ENCODE data around the gene SLIT1.
"Not testable (repeated sequence)": the region's sequence is repeated elsewhere in the genome, so short reads cannot be mapped to it uniquely, and the experiment has no call there.

The SLIT1 gene

GRCh38 chr10:97037365-97038361 is 148.1 kb downstream of the SLIT1 start:
- peaks cover 4 to 12% (median 12%) of the 10 kb centered on the region in 5 donors for H3K4me1 ChIP-seq (ENCODE audit: control insufficient read depth in 5 of 5, insufficient read depth in 5 of 5, low read length in 5 of 5)
- H3K36me3 ChIP-seq (ENCODE audit: control insufficient read depth in 5 of 5, insufficient read depth in 5 of 5, low read length in 5 of 5): no peaks in the 10 kb centered on the region
- peak overlapping the region in 4 of 5 donors; percentile 50 to 70 (median 64) for H3K9ac ChIP-seq (ENCODE audit: low read length in 5 of 5)
- peak overlapping the region; percentile 65 to 83 (median 76) for H3K4me3 ChIP-seq (ENCODE audit: low read depth in 1 of 5, low read length in 5 of 5)
- no peak overlapping the region for H3K27ac ChIP-seq (ENCODE audit: low read depth, low read length)
- H3K9me3 ChIP-seq (ENCODE audit: control insufficient read depth in 5 of 5, low read length in 5 of 5): no peaks in the 10 kb centered on the region
- H3K27me3 ChIP-seq (ENCODE audit: control insufficient read depth in 5 of 5, insufficient read depth in 4 of 5, low read length in 5 of 5): peaks cover 0 to 3% (median 0%) of the 10 kb centered on the region in 5 donors

DNA sequence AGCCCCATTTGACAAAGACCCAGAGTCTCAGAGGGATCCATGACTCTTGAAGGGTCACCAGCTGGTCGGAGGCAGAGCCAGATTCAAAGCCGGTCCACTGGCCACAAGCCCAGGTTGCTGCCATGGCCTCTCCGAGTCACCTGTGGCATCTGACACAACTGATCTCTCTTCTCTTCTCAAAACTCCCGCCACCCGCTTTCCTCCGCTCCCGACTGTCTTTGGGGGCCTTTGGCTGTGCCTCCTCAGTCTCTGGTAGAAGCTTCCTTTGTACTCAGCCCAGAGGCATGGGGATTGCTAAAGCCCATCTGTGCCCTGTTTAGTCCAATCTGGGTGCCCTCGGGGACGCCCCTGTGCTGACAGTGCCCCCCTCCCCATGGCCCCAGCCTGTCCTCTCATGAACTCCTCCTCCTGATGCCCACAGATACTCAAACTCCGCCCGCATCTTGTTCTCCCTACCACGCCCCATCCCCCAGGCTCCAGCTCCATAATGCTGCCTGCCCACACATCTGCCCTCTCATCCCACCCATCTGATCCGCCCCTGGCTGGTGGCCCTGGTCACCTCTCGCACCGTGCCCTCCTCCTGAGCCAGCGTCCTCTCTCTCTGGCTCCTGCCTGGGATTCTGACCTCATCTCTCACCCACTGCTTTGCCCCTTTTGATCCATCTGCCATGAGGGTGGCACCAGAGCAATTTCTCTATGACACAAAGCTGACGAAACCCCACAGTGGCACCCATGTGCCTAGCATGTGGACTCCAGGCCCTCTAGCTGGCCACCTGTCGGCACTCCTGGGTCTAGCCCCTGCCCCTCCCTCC is 150.6 kb downstream of the SLIT1 start:
- no peaks in the 10 kb centered on the region for H3K36me3 ChIP-seq (ENCODE audit: control insufficient read depth in 5 of 5, insufficient read depth in 5 of 5, low read length in 5 of 5)
- H3K27ac ChIP-seq (ENCODE audit: low read depth, low read length): no peak overlapping the region
- H3K4me3 ChIP-seq (ENCODE audit: low read depth in 1 of 5, low read length in 5 of 5): no peak overlapping the region
- peaks cover 4 to 12% (median 12%) of the 10 kb centered on the region in 5 donors for H3K4me1 ChIP-seq (ENCODE audit: control insufficient read depth in 5 of 5, insufficient read depth in 5 of 5, low read length in 5 of 5)
- H3K9me3 ChIP-seq (ENCODE audit: control insufficient read depth in 5 of 5, low read length in 5 of 5): no peaks in the 10 kb centered on the region
- no peak overlapping the region for H3K9ac ChIP-seq (ENCODE audit: low read length in 5 of 5)
- peaks cover 0 to 10% (median 3%) of the 10 kb centered on the region in 5 donors for H3K27me3 ChIP-seq (ENCODE audit: control insufficient read depth in 5 of 5, insufficient read depth in 4 of 5, low read length in 5 of 5)

- H3K9ac ChIP-seq (ENCODE audit: low read length in 5 of 5): no peak overlapping the region
These were observed 151.5 kb downstream of the SLIT1 start for GRCh38 chr10:97034301-97034700.

DNA sequence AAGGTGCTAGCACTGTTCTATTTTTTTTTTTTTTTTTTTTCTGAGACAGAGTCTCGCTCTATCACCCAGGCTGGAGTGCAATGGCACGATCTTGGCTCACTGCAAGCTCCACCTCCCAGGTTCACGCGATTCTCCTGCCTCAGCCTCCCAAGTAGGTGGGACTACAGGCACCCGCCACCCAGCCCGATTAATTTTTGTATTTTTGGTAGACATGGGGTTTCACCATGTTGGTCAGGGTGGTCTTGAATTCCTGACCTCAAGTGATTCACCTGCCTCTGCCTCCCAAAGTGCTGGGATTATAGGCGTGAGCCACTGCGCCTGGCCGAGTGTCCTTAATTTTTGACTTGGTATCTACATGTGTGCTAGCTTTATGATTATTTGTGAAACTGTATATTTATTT is 151.9 kb downstream of the SLIT1 start:
- not testable (repeated sequence) for H3K27ac ChIP-seq (ENCODE audit: low read depth, low read length); H3K4me3 ChIP-seq (ENCODE audit: low read depth in 1 of 5, low read length in 5 of 5); H3K9me3 ChIP-seq (ENCODE audit: control insufficient read depth in 5 of 5, low read length in 5 of 5); H3K9ac ChIP-seq (ENCODE audit: low read length in 5 of 5); H3K36me3 ChIP-seq (ENCODE audit: control insufficient read depth in 5 of 5, insufficient read depth in 5 of 5, low read length in 5 of 5)
- Histone ChIP-seq H3K27me3 (ENCODE audit: control insufficient read depth in 5 of 5, insufficient read depth in 4 of 5, low read length in 5 of 5) (peaks cover 0 to 10% (median 3%) of the 10 kb centered on the region in 5 donors), H3K4me1 (ENCODE audit: control insufficient read depth in 5 of 5, insufficient read depth in 5 of 5, low read length in 5 of 5) (peaks cover 4 to 12% (median 12%) of the 10 kb centered on the region in 5 donors)

More at GRCh38 chr10:97034301-97034700, 151.5 kb downstream of the SLIT1 start:
- Histone ChIP-seq H3K4me1 (ENCODE audit: control insufficient read depth in 5 of 5, insufficient read depth in 5 of 5, low read length in 5 of 5) (peaks cover 4 to 12% (median 12%) of the 10 kb centered on the region in 5 donors), H3K27me3 (ENCODE audit: control insufficient read depth in 5 of 5, insufficient read depth in 4 of 5, low read length in 5 of 5) (peaks cover 0 to 10% (median 3%) of the 10 kb centered on the region in 5 donors), H3K9me3 (ENCODE audit: control insufficient read depth in 5 of 5, low read length in 5 of 5) (no peaks in the 10 kb centered on the region), H3K27ac (ENCODE audit: low read depth, low read length) (no peak overlapping the region), H3K4me3 (ENCODE audit: low read depth in 1 of 5, low read length in 5 of 5) (no peak overlapping the region), H3K36me3 (ENCODE audit: control insufficient read depth in 5 of 5, insufficient read depth in 5 of 5, low read length in 5 of 5) (no peaks in the 10 kb centered on the region)

DNA sequence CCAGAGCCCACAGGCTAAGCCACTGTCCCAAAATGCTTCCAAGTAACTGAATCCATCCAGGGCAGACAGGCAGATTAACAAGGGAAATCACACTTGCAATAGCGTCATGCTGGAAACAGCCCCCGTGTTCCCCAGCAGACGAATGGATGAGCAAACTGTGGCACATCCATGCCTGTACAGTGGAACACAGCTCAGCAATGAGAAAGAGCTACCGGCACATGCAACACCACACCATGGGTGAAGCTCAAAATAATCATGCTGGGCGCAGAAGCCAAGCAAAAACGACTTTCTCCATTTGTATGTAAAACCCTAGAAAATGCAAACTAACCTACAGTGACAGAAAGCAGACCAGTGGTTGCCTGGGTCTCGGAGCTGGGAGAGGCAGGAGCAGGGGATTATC is 153.1 kb downstream of the SLIT1 start:
- H3K27ac ChIP-seq (ENCODE audit: low read depth, low read length): no peak overlapping the region
- H3K27me3 ChIP-seq (ENCODE audit: control insufficient read depth in 5 of 5, insufficient read depth in 4 of 5, low read length in 5 of 5): peaks cover 0 to 10% (median 3%) of the 10 kb centered on the region in 5 donors
- H3K4me1 ChIP-seq (ENCODE audit: control insufficient read depth in 5 of 5, insufficient read depth in 5 of 5, low read length in 5 of 5): peaks cover under 1 to 6% (median 5%) of the 10 kb centered on the region in 5 donors
- no peak overlapping the region for H3K4me3 ChIP-seq (ENCODE audit: low read depth in 1 of 5, low read length in 5 of 5)
- no peaks in the 10 kb centered on the region for H3K9me3 ChIP-seq (ENCODE audit: control insufficient read depth in 5 of 5, low read length in 5 of 5)
- no peaks in the 10 kb centered on the region for H3K36me3 ChIP-seq (ENCODE audit: control insufficient read depth in 5 of 5, insufficient read depth in 5 of 5, low read length in 5 of 5)
- H3K9ac ChIP-seq (ENCODE audit: low read length in 5 of 5): no peak overlapping the region

DNA sequence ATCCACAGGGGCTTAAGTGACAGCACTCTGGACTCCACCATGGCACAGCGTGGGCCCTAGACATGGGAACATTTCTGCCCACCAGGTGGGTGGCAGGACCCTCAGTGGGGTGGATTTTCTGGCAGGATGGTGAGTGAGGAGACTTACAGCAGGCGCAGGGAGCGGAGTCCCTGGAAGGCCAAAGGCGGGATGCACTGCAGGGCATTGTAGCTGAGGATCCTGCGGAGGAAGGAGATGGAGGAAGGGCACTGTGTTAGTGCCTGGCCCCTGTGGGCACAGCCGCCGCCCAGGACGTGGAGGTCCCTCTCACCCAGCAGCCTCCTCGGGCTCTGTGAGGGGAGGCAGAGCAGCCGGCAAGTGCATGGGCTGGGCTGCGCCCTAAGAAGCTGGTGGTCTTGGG is 154.3 kb downstream of the SLIT1 start:
- Histone ChIP-seq H3K4me1 (ENCODE audit: control insufficient read depth in 5 of 5, insufficient read depth in 5 of 5, low read length in 5 of 5) (no peaks in the 10 kb centered on the region), H3K27ac (ENCODE audit: low read depth, low read length) (no peak overlapping the region), H3K9ac (ENCODE audit: low read length in 5 of 5) (no peak overlapping the region), H3K36me3 (ENCODE audit: control insufficient read depth in 5 of 5, insufficient read depth in 5 of 5, low read length in 5 of 5) (no peaks in the 10 kb centered on the region), H3K4me3 (ENCODE audit: low read depth in 1 of 5, low read length in 5 of 5) (no peak overlapping the region), H3K27me3 (ENCODE audit: control insufficient read depth in 5 of 5, insufficient read depth in 4 of 5, low read length in 5 of 5) (peaks cover 0 to 10% (median 3%) of the 10 kb centered on the region in 5 donors), H3K9me3 (ENCODE audit: control insufficient read depth in 5 of 5, low read length in 5 of 5) (no peaks in the 10 kb centered on the region)

DNA sequence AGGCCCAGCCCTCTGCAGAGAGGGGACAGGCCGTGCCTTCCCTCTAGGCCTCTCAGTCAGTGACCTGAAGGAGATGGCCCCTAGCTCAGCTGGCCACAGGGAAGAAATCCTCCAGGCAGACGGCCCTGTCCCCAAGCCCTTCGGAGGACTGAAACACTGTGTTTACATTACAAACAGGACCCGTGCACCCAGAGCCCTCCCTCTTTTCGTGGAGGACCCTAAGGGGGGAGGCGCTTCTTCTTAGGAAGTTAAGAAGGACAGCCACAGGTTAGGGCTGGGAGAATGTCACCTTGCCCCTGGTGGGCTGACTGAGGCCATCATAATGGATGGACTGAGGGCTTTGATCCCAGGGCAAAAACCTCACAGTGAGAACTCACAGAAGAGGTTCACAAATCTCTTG is 154.9 kb downstream of the SLIT1 start:
- Histone ChIP-seq H3K4me1 (ENCODE audit: control insufficient read depth in 5 of 5, insufficient read depth in 5 of 5, low read length in 5 of 5) (no peaks in the 10 kb centered on the region), H3K27me3 (ENCODE audit: control insufficient read depth in 5 of 5, insufficient read depth in 4 of 5, low read length in 5 of 5) (peaks cover 0 to 10% (median 3%) of the 10 kb centered on the region in 5 donors), H3K9ac (ENCODE audit: low read length in 5 of 5) (no peak overlapping the region), H3K4me3 (ENCODE audit: low read depth in 1 of 5, low read length in 5 of 5) (no peak overlapping the region), H3K9me3 (ENCODE audit: control insufficient read depth in 5 of 5, low read length in 5 of 5) (no peaks in the 10 kb centered on the region), H3K36me3 (ENCODE audit: control insufficient read depth in 5 of 5, insufficient read depth in 5 of 5, low read length in 5 of 5) (no peaks in the 10 kb centered on the region), H3K27ac (ENCODE audit: low read depth, low read length) (no peak overlapping the region)

GRCh38 chr10:97029271-97029670 is 156.5 kb downstream of the SLIT1 start:
- H3K36me3 ChIP-seq (ENCODE audit: control insufficient read depth in 5 of 5, insufficient read depth in 5 of 5, low read length in 5 of 5): no peaks in the 10 kb centered on the region

DNA sequence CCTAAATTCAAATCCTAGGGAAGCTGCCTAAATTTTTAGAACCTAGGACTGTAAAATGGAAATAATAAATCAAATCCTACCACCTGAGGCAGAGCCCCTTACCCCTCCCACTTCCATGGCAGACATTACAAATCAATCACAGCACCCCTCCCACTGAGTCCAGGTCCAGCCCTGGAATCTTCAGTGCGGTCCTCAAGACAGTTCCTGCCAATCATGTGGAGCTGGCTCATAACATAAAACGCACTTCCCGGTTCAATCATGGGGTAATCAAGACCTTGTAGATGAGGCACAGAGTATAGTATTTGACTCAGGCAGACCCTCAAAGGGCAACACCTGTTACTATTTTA is 157.0 kb downstream of the SLIT1 start:
- H3K4me1 ChIP-seq (ENCODE audit: control insufficient read depth in 5 of 5, insufficient read depth in 5 of 5, low read length in 5 of 5): peaks cover 2 to 15% (median 8%) of the 10 kb centered on the region in 5 donors
- H3K9me3 ChIP-seq (ENCODE audit: control insufficient read depth in 5 of 5, low read length in 5 of 5): no peaks in the 10 kb centered on the region
- no peaks in the 10 kb centered on the region for H3K36me3 ChIP-seq (ENCODE audit: control insufficient read depth in 5 of 5, insufficient read depth in 5 of 5, low read length in 5 of 5)
- no peak overlapping the region for H3K27ac ChIP-seq (ENCODE audit: low read depth, low read length)
- H3K4me3 ChIP-seq (ENCODE audit: low read depth in 1 of 5, low read length in 5 of 5): no peak overlapping the region
- H3K9ac ChIP-seq (ENCODE audit: low read length in 5 of 5): no peak overlapping the region
- peaks cover 0 to 10% (median 0%) of the 10 kb centered on the region in 5 donors for H3K27me3 ChIP-seq (ENCODE audit: control insufficient read depth in 5 of 5, insufficient read depth in 4 of 5, low read length in 5 of 5)

More at GRCh38 chr10:97029271-97029670, 156.5 kb downstream of the SLIT1 start:
- Histone ChIP-seq H3K4me3 (ENCODE audit: low read depth in 1 of 5, low read length in 5 of 5) (no peak overlapping the region), H3K27ac (ENCODE audit: low read depth, low read length) (no peak overlapping the region), H3K9me3 (ENCODE audit: control insufficient read depth in 5 of 5, low read length in 5 of 5) (no peaks in the 10 kb centered on the region), H3K27me3 (ENCODE audit: control insufficient read depth in 5 of 5, insufficient read depth in 4 of 5, low read length in 5 of 5) (peaks cover 0 to 10% (median 0%) of the 10 kb centered on the region in 5 donors), H3K4me1 (ENCODE audit: control insufficient read depth in 5 of 5, insufficient read depth in 5 of 5, low read length in 5 of 5) (peaks cover under 1 to 10% (median 3%) of the 10 kb centered on the region in 5 donors), H3K9ac (ENCODE audit: low read length in 5 of 5) (no peak overlapping the region)

All from subcutaneous abdominal adipose tissue (tissue), 5 donors.